ENCODE measurements around the gene ACAA2.

DNA sequence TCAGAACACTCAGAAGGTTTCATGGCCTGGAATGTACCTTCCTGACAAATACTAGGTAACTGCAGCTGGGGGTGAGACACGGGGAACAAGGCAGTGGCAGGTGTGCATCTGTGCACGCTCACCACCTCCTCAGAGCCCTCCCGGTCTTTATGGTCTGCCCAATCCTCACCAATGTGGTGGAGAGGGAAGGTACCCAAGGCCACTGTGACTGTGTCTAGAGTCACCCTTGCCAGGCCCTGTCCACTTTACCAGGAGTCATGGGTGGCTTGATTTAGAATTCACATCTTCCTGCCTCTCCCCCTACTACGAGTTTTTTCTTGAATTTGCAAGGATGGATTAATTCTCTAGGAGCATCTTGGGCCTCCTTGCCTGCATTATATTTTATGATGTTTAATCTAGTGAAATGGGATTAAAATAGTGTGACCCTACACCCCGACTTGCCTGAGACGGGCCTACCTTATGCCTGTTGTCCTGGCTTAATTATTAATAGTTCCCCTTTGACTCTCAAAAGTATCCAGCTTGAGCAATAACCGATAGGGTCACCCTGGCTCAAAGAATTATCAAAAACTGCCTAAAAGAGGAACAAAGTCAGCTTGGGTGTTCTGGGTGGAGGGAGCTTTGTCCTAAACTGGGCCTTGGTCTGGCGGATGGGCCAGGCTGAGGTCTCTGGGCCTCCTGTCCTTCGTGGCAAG, 56.5 kb downstream of the ACAA2 start:
- TF ChIP-seq, protein P1, sequence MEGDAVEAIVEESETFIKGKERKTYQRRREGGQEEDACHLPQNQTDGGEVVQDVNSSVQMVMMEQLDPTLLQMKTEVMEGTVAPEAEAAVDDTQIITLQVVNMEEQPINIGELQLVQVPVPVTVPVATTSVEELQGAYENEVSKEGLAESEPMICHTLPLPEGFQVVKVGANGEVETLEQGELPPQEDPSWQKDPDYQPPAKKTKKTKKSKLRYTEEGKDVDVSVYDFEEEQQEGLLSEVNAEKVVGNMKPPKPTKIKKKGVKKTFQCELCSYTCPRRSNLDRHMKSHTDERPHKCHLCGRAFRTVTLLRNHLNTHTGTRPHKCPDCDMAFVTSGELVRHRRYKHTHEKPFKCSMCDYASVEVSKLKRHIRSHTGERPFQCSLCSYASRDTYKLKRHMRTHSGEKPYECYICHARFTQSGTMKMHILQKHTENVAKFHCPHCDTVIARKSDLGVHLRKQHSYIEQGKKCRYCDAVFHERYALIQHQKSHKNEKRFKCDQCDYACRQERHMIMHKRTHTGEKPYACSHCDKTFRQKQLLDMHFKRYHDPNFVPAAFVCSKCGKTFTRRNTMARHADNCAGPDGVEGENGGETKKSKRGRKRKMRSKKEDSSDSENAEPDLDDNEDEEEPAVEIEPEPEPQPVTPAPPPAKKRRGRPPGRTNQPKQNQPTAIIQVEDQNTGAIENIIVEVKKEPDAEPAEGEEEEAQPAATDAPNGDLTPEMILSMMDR (IDR thresholded peaks at IDR 0.05), result no peak
- TF ChIP-seq EZH2phosphoT487 (IDR thresholded peaks at IDR 0.05) (no peak), EZH2 (IDR thresholded peaks at IDR 0.05) (no peak)

All from neural progenitor cell (in vitro differentiated cells).